ENCODE data around the gene KRT77. TPM values are rescaled to one million over a fixed set of nuclear protein-coding genes. Genes with fewer than 3 reads are reported as not detected.

KRT77 gene
- total RNA-seq, 1 experiment from 2014 or later, result not detected

GRCh38 chr12:52689239-52689638, 14.1 kb downstream of the KRT77 start:
- no peak for ATAC-seq
- Mint-ChIP-seq H3K4me1 (peaks cover 17% of the 10 kb centered on the region), H3K36me3 (no peaks in the 10 kb centered on the region), H3K27me3 (ENCODE audit: low read depth) (peaks cover 50% of the 10 kb centered on the region), H3K4me3 (no peak overlapping the region), H3K9me3 (no peaks in the 10 kb centered on the region), H3K27ac (no peak overlapping the region)
- DNase-seq (ENCODE audit: low spot score), result no peak
- CTCF ChIA-PET, result interaction anchor here (4.5 to 7.1 kb wide), 2 partner anchors 181 to 191 kb away, joined by 38 to 64 read pairs; no protein-coding TSS in a partner anchor
- POLR2A ChIA-PET, result no interaction called here
- TF ChIP-seq PREB (CRISPR knock-in tag; IDR thresholded peaks at IDR 0.05; ENCODE audit: borderline replicate concordance) (no peak), EMX1 (CRISPR knock-in tag; IDR thresholded peaks at IDR 0.05) (no peak), JAZF1 (CRISPR knock-in tag; IDR thresholded peaks at IDR 0.05) (no peak), TEAD1 (CRISPR knock-in tag; IDR thresholded peaks at IDR 0.05) (no peak), MXD4 (CRISPR knock-in tag; IDR thresholded peaks at IDR 0.05; ENCODE audit: borderline replicate concordance) (no peak), OVOL2 (CRISPR knock-in tag; IDR thresholded peaks at IDR 0.05; ENCODE audit: borderline replicate concordance) (no peak), ESRRA (CRISPR knock-in tag; IDR thresholded peaks at IDR 0.05; ENCODE audit: borderline replicate concordance) (no peak), IRF2 (CRISPR knock-in tag; IDR thresholded peaks at IDR 0.05; ENCODE audit: borderline replicate concordance, low read depth) (no peak), CBFB (CRISPR knock-in tag; IDR thresholded peaks at IDR 0.05; ENCODE audit: low read depth) (no peak), FOXK1 (CRISPR knock-in tag; IDR thresholded peaks at IDR 0.05) (no peak), FOXJ3 (CRISPR knock-in tag; IDR thresholded peaks at IDR 0.05; ENCODE audit: borderline replicate concordance) (no peak), PRRX2 (CRISPR knock-in tag; IDR thresholded peaks at IDR 0.05) (no peak), ZMAT4 (CRISPR knock-in tag; IDR thresholded peaks at IDR 0.05) (no peak), ZNF121 (CRISPR knock-in tag; IDR thresholded peaks at IDR 0.05) (no peak), RELA (CRISPR knock-in tag; IDR thresholded peaks at IDR 0.05; ENCODE audit: borderline replicate concordance) (no peak)

- Mint-ChIP-seq H3K36me3 (no peaks in the 10 kb centered on the region), H3K4me3 (no peak overlapping the region), H3K27ac (no peak overlapping the region), H3K4me1 (peaks cover 18% of the 10 kb centered on the region), H3K9me3 (no peaks in the 10 kb centered on the region), H3K27me3 (ENCODE audit: low read depth) (peaks cover 50% of the 10 kb centered on the region)
- CTCF ChIA-PET, result interaction anchor here (7.1 kb wide), 1 partner anchor 182 kb away, joined by 64 read pairs; no protein-coding TSS in a partner anchor
- ATAC-seq, result no peak
- POLR2A ChIA-PET, result no interaction called here
- no peak for DNase-seq (ENCODE audit: low spot score)
- no peak for TF ChIP-seq NR2C2 (CRISPR knock-in tag; IDR thresholded peaks at IDR 0.05)
- TF ChIP-seq ZNF425 (CRISPR knock-in tag; conservative IDR thresholded peaks at IDR 0.05), result no peak
- TF ChIP-seq HMGXB4 (CRISPR knock-in tag; IDR thresholded peaks at IDR 0.05), result no peak
- TF ChIP-seq SOX15 (CRISPR knock-in tag; IDR thresholded peaks at IDR 0.05), result no peak
- TF ChIP-seq ZNF317 (CRISPR knock-in tag; IDR thresholded peaks at IDR 0.05; ENCODE audit: borderline replicate concordance, low read depth), result no peak
- TF ChIP-seq ATF6 (CRISPR knock-in tag; IDR thresholded peaks at IDR 0.05), result no peak
- no peak for TF ChIP-seq ZNF121 (CRISPR knock-in tag; IDR thresholded peaks at IDR 0.05)
- no peak for TF ChIP-seq ELF4 (CRISPR knock-in tag; IDR thresholded peaks at IDR 0.05; ENCODE audit: low read depth)
- TF ChIP-seq ZNF512 (CRISPR knock-in tag; IDR thresholded peaks at IDR 0.05; ENCODE audit: borderline replicate concordance), result no peak
- TF ChIP-seq ZNF138 (CRISPR knock-in tag; conservative IDR thresholded peaks at IDR 0.05), result no peak
- TF ChIP-seq CREB1 (CRISPR knock-in tag; IDR thresholded peaks at IDR 0.05), result no peak
- TF ChIP-seq E2F5 (CRISPR knock-in tag; IDR thresholded peaks at IDR 0.05), result no peak
- TF ChIP-seq NR3C1 (CRISPR knock-in tag; conservative IDR thresholded peaks at IDR 0.05; ENCODE audit: low read depth), result no peak
Measured at GRCh38 chr12:52688481-52688880, 14.8 kb downstream of the KRT77 start.

All from WTC11 (cell line).